Panc1 (cell line): ENCODE results near the gene MAPK8IP3. TPM values are rescaled to one million over a fixed set of nuclear protein-coding genes. Genes with fewer than 3 reads are reported as not detected.

Source experiments
- ATAC-seq: fragments of 200-7000 bp; cut with Tn5 transposase; 2 replicates; pipeline ENCODE4 v1.9.1; 2020; ENCODE audit warnings: mild to moderate bottlenecking, moderate library complexity
- BruUV-seq: library from RNA; stranded (reverse); fragments of 400-500 nt; replicated peaks from 2 replicates; lab custom pipeline; 2021; lab: Mats Ljungman, UMichigan
- CTCF ChIA-PET: fragments of 300-600 bp; sonication (Branson Sonifier 250); formaldehyde crosslinking; loops from one replicate; lab custom pipeline; 2022; ENCODE audit warnings: antibody characterized with exemption; lab: Charles Lee
- POLR2A ChIA-PET: fragments of 300-600 bp; sonication (Branson Sonifier 250); formaldehyde crosslinking; loops from one replicate; lab custom pipeline; 2022; ENCODE audit warnings: antibody characterized with exemption; lab: Charles Lee
- DNase-seq: peaks from one replicate; pipeline ENCODE4 v3.0.0-alpha.2; 2010; ENCODE audit warnings: low read depth, low spot score
- H3K27ac ChIP-seq: 2 replicates; pipeline ENCODE4 v1.5.1; 2011; ENCODE audit warnings: mild to moderate bottlenecking, low read length, inconsistent platforms
- H3K27me3 ChIP-seq: fragments of 200-500 bp; sonication (Bioruptor generic); 2 replicates; pipeline ENCODE4 v1.6.0; 2014; ENCODE audit warnings: low read length, inconsistent platforms; ENCODE audit not compliant: control insufficient read depth, insufficient read depth
- H3K36me3 ChIP-seq: fragments of 200-500 bp; sonication (Bioruptor generic); 2 replicates; pipeline ENCODE4 v1.5.1; 2014; ENCODE audit warnings: inconsistent platforms, mild to moderate bottlenecking, low read length, moderate library complexity; ENCODE audit not compliant: control insufficient read depth, insufficient read depth
- H3K4me1 ChIP-seq: 2 replicates; pipeline ENCODE4 v1.5.1; 2011; ENCODE audit warnings: inconsistent platforms, mild to moderate bottlenecking, low read length, moderate library complexity; ENCODE audit not compliant: control insufficient read depth, insufficient read depth
- H3K4me3 ChIP-seq, 2 experiments: 2 replicates each; pipeline ENCODE4 v1.5.1; 2011 to 2012; ENCODE audit warnings: low read depth in 2 of 2, low read length in 2 of 2, mild to moderate bottlenecking in 2 of 2, inconsistent platforms in 1 of 2, moderate library complexity in 1 of 2
- H3K9me3 ChIP-seq: fragments of 200-500 bp; sonication (Bioruptor generic); 2 replicates; pipeline ENCODE4 v1.5.1; 2014; ENCODE audit warnings: low read depth, mild to moderate bottlenecking, inconsistent platforms, low read length, moderate library complexity; ENCODE audit not compliant: control insufficient read depth, insufficient read depth
- POLR2AphosphoS5 ChIP-seq: IDR thresholded peaks from 2 replicates; pipeline ENCODE4 v1.6.1; 2012; ENCODE audit warnings: mild to moderate bottlenecking, low read depth, low read length, moderate library complexity
- SIN3A ChIP-seq: IDR thresholded peaks from 2 replicates; pipeline ENCODE4 v1.6.1; 2012; ENCODE audit warnings: low read depth, mild to moderate bottlenecking, low read length, moderate library complexity, borderline replicate concordance; ENCODE audit not compliant: insufficient read depth
- TCF7L2 ChIP-seq: IDR thresholded peaks from 2 replicates; pipeline ENCODE4 v1.6.1; 2011; ENCODE audit warnings: mild to moderate bottlenecking, low read depth, low read length, inconsistent platforms
- in situ Hi-C: cut with HindIII; loops from 2 replicates; pipeline ENCODE4 v1.10.0; 2016; ENCODE audit warnings: low sequenced_read_pairs, low pct_unique_long_range_greater_than_20kb
- intact Hi-C: fragments of 100-400 bp; cut with micrococcal nuclease; formaldehyde crosslinking; loops from one replicate; pipeline ENCODE4 v1.10.0; 2022; ENCODE audit not compliant: unreplicated experiment
- total RNA-seq: library from RNA; stranded (reverse); gene quantifications from one replicate; pipeline ENCODE4 v1.2.1, GENCODE V29; 2021; ENCODE audit not compliant: unreplicated experiment
- TF ChIP-seq, protein P1 (sequence below), 2 experiments: IDR thresholded peaks; 2 replicates each; pipeline ENCODE4 v1.6.1; 2011 to 2012; ENCODE audit warnings: low read depth in 2 of 2, control low read depth in 1 of 2, low read length in 1 of 2, mild to moderate bottlenecking in 1 of 2, moderate library complexity in 1 of 2; ENCODE audit not compliant: insufficient read depth in 1 of 2
- TF ChIP-seq, protein P2 (sequence below): fragments of 450-650 bp; IDR thresholded peaks from 2 replicates; pipeline ENCODE4 v1.5.1; 2017; ENCODE audit warnings: mild to moderate bottlenecking

The MAPK8IP3 gene
- total RNA-seq, 1 experiment from 2014 or later = 108 TPM

DNA sequence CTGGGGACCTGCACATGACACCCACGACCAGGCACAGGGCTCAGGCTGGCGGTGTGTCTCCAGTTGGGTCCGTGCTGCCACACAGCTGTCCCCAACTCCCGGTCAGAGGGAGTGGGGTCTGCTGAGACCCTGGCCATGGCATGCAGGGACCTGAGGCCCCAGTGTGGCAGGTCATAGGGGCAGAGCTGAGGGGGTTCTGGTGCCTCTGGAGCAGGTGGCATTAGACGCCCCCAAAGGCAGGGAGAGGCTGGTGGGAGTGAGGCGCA is 81.0 kb downstream of the MAPK8IP3 start:
- no peak for ATAC-seq
- intact Hi-C loops = no loop called here
- in situ Hi-C loops = no loop called here
- DNase-seq = no peak
- Histone ChIP-seq H3K4me1 (no peaks in the 10 kb centered on the region), H3K4me3 (no peak overlapping the region), H3K27me3 (no peaks in the 10 kb centered on the region), H3K36me3 (peaks cover 3% of the 10 kb centered on the region; the same call in 1 of the 2 replicates), H3K9me3 (no peaks in the 10 kb centered on the region), H3K27ac (no peak overlapping the region)
- ChIA-PET CTCF (no interaction called here), POLR2A (no interaction called here)
- BruUV-seq = no TSS peak
- TF ChIP-seq, protein P1, sequence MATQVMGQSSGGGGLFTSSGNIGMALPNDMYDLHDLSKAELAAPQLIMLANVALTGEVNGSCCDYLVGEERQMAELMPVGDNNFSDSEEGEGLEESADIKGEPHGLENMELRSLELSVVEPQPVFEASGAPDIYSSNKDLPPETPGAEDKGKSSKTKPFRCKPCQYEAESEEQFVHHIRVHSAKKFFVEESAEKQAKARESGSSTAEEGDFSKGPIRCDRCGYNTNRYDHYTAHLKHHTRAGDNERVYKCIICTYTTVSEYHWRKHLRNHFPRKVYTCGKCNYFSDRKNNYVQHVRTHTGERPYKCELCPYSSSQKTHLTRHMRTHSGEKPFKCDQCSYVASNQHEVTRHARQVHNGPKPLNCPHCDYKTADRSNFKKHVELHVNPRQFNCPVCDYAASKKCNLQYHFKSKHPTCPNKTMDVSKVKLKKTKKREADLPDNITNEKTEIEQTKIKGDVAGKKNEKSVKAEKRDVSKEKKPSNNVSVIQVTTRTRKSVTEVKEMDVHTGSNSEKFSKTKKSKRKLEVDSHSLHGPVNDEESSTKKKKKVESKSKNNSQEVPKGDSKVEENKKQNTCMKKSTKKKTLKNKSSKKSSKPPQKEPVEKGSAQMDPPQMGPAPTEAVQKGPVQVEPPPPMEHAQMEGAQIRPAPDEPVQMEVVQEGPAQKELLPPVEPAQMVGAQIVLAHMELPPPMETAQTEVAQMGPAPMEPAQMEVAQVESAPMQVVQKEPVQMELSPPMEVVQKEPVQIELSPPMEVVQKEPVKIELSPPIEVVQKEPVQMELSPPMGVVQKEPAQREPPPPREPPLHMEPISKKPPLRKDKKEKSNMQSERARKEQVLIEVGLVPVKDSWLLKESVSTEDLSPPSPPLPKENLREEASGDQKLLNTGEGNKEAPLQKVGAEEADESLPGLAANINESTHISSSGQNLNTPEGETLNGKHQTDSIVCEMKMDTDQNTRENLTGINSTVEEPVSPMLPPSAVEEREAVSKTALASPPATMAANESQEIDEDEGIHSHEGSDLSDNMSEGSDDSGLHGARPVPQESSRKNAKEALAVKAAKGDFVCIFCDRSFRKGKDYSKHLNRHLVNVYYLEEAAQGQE (IDR thresholded peaks at IDR 0.05; ENCODE audit: insufficient read depth in 1 of 2, low read depth in 2 of 2, low read length in 1 of 2) = no peak
- TF ChIP-seq TCF7L2 (no peak), POLR2AphosphoS5 (no peak), SIN3A (no peak)
- TF ChIP-seq, protein P2, sequence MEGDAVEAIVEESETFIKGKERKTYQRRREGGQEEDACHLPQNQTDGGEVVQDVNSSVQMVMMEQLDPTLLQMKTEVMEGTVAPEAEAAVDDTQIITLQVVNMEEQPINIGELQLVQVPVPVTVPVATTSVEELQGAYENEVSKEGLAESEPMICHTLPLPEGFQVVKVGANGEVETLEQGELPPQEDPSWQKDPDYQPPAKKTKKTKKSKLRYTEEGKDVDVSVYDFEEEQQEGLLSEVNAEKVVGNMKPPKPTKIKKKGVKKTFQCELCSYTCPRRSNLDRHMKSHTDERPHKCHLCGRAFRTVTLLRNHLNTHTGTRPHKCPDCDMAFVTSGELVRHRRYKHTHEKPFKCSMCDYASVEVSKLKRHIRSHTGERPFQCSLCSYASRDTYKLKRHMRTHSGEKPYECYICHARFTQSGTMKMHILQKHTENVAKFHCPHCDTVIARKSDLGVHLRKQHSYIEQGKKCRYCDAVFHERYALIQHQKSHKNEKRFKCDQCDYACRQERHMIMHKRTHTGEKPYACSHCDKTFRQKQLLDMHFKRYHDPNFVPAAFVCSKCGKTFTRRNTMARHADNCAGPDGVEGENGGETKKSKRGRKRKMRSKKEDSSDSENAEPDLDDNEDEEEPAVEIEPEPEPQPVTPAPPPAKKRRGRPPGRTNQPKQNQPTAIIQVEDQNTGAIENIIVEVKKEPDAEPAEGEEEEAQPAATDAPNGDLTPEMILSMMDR = no peak

DNA sequence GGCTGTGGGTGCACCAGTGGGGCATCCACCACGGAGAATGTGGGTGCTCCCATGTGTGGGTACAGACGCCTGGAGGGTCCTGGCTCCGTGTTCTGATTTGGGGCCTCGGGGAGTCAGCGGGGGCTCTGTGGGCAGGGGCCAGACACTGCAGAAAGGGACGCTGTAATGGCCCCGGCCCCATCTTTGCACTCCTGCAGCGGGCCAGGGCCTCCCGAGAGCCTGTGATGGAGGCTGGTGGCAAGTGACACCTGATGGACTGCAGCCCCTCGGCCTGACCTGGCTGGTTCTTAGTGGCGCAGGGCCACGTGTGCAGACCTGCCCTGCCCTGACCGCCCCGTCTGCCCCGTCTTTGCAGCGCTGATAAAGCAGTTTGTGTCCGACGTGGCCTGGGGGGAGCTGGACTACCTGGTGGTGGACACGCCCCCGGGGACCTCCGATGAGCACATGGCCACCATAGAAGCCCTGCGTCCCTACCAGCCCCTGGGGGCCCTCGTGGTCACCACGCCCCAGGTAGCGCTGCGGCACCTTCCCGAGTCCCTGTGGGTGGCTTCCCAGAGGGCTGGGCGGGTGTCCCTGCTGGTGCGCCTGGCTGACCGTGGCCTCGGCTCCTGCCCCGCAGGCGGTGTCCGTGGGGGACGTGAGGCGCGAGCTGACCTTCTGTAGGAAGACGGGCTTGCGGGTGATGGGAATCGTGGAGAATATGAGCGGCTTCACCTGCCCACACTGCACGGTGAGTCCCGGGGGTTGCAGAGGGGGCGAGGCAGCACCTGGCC is 81.5 kb downstream of the MAPK8IP3 start:
- intact Hi-C loops (no loop called here), in situ Hi-C loops (no loop called here)
- Histone ChIP-seq H3K27me3 (no peaks in the 10 kb centered on the region), H3K9me3 (no peaks in the 10 kb centered on the region), H3K27ac (no peak overlapping the region), H3K36me3 (peaks cover 3% of the 10 kb centered on the region; the same call in 1 of the 2 replicates), H3K4me3 (no peak overlapping the region), H3K4me1 (no peaks in the 10 kb centered on the region)
- ChIA-PET POLR2A (no interaction called here), CTCF (interaction anchor here (0.6 kb wide), 1 partner anchor 103 kb away, joined by 7 read pairs; no protein-coding TSS in a partner anchor)
- TF ChIP-seq SIN3A (no peak), TCF7L2 (no peak), POLR2AphosphoS5 (no peak)
- TF ChIP-seq, protein P1 (IDR thresholded peaks at IDR 0.05; ENCODE audit: insufficient read depth in 1 of 2, low read depth in 2 of 2, low read length in 1 of 2) = no peak
- TF ChIP-seq, protein P2 = no peak
- ATAC-seq (no peak), DNase-seq (no peak)
- BruUV-seq = no TSS peak
